Measurements from ENCODE around the gene WDR47. TPM values are rescaled to one million over a fixed set of nuclear protein-coding genes. Genes with fewer than 3 reads are reported as not detected.

WDR47 gene
- total and polyA plus RNA-seq, 10 of the 15 experiments (the other 5 are each of a cell fraction or from before 2014, with no cell fraction given) = 2.4 to 9.7 (median 5.9) TPM

GRCh38 chr1:108960719-108961118, 81.2 kb downstream of the WDR47 start:
- CTCF ChIA-PET = interaction anchor here (0.9 to 1.9 kb wide), 3 partner anchors 72 to 152 kb away, joined by 3 to 4 read pairs (median 4); a partner anchor contains a TSS
- SMC1A ChIA-PET (ENCODE audit: uncharacterized antibody, unreplicated experiment) = interaction anchor here (0.9 to 1.0 kb wide), 2 partner anchors 82 to 429 kb away, joined by 3 to 4 read pairs; partner anchors contain the start of gene WDR47
- Histone ChIP-seq H3K36me3 (ENCODE audit: control insufficient read depth in 2 of 2, insufficient read depth in 2 of 2, low read length in 1 of 2) (no peaks in the 10 kb centered on the region), H3K27me3 (replicated peaks in 1 of 2; ENCODE audit: control insufficient read depth in 2 of 2, insufficient read depth in 2 of 2, low read length in 1 of 2) (no peaks in the 10 kb centered on the region), H3K79me2 (ENCODE audit: control insufficient read depth, insufficient read depth, low read length) (peaks cover 28% of the 10 kb centered on the region), H3K4me1 (ENCODE audit: control insufficient read depth, insufficient read depth, low read length) (peaks cover 17% of the 10 kb centered on the region), H4K20me1 (ENCODE audit: control insufficient read depth, insufficient read depth) (no peaks in the 10 kb centered on the region), H3K9ac (ENCODE audit: control insufficient read depth, insufficient read depth, low read length) (no peak overlapping the region), H3K9me3 (replicated peaks; ENCODE audit: control insufficient read depth, insufficient read depth, low read length) (no peaks in the 10 kb centered on the region), H3K4me2 (ENCODE audit: control insufficient read depth, insufficient read depth) (peak overlapping the region; percentile 96), H2AFZ (ENCODE audit: control insufficient read depth, low read depth, low read length) (no peak overlapping the region), H3K27ac (ENCODE audit: control insufficient read depth, insufficient read depth) (no peak overlapping the region), H3K4me3 (peak overlapping the region; percentile 49; the same call in 1 of the 2 replicates)
- WGBS (ENCODE audit: insufficient coverage, insufficient replicate concordance, low lambda C conversion rate, missing lambda C conversion rate) = 66% methylated on average over 5 of the region's 5 CpGs
- TF ChIP-seq LARP7 (IDR thresholded peaks at IDR 0.05) = no peak
- TF ChIP-seq POLR2A (IDR thresholded peaks at IDR 0.05; ENCODE audit: low read depth, low read length) = no peak
- ATAC-seq (no peak), DNase-seq (ENCODE audit: low read depth, low spot score) (no peak), FAIRE-seq (no peak)
- intact Hi-C loops (cut with micrococcal nuclease; ENCODE audit: unreplicated experiment) = loop anchor here (5.0 kb wide), 1 partner anchor 152 kb away; the partner anchor contains the start of gene ELAPOR1
- in situ Hi-C loops (cut with MboI) = no loop called here
- RAD21 ChIA-PET (ENCODE audit: unreplicated experiment) = interaction anchor here (0.6 kb wide), 1 partner anchor 208 kb away, joined by 5 read pairs; no protein-coding TSS in a partner anchor
- POLR2A ChIA-PET = interaction anchor here (0.7 to 1.3 kb wide), 2 partner anchors 8 to 30 kb away, joined by 5 read pairs; no protein-coding TSS in a partner anchor
- no TSS peak for BruUV-seq (replicated peaks)

- Histone ChIP-seq H3K9me3 (replicated peaks; ENCODE audit: control insufficient read depth, insufficient read depth, low read length) (no peaks in the 10 kb centered on the region), H3K4me2 (ENCODE audit: control insufficient read depth, insufficient read depth) (no peak overlapping the region), H2AFZ (ENCODE audit: control insufficient read depth, low read depth, low read length) (no peak overlapping the region), H3K36me3 (ENCODE audit: control insufficient read depth in 2 of 2, insufficient read depth in 2 of 2, low read length in 1 of 2) (no peaks in the 10 kb centered on the region), H4K20me1 (ENCODE audit: control insufficient read depth, insufficient read depth) (no peaks in the 10 kb centered on the region), H3K79me2 (ENCODE audit: control insufficient read depth, insufficient read depth, low read length) (peaks cover 37% of the 10 kb centered on the region), H3K4me3 (no peak overlapping the region), H3K4me1 (ENCODE audit: control insufficient read depth, insufficient read depth, low read length) (peaks cover 12% of the 10 kb centered on the region), H3K27ac (ENCODE audit: control insufficient read depth, insufficient read depth) (no peak overlapping the region), H3K27me3 (replicated peaks in 1 of 2; ENCODE audit: control insufficient read depth in 2 of 2, insufficient read depth in 2 of 2, low read length in 1 of 2) (no peaks in the 10 kb centered on the region), H3K9ac (ENCODE audit: control insufficient read depth, insufficient read depth, low read length) (no peak overlapping the region)
- ChIA-PET CTCF (no interaction called here), RAD21 (ENCODE audit: unreplicated experiment) (no interaction called here), SMC1A (ENCODE audit: uncharacterized antibody, unreplicated experiment) (no interaction called here), POLR2A (no interaction called here)
- no peak for ATAC-seq
- DNase-seq (ENCODE audit: low read depth, low spot score) = no peak
- FAIRE-seq = no peak
- WGBS (ENCODE audit: insufficient coverage, insufficient replicate concordance, low lambda C conversion rate, missing lambda C conversion rate) = 98% methylated on average over 5 of the region's 5 CpGs
- no TSS peak for BruUV-seq (replicated peaks)
- in situ Hi-C loops (cut with MboI) = no loop called here
- intact Hi-C loops (cut with micrococcal nuclease; ENCODE audit: unreplicated experiment) = no loop called here
- no peak for TF ChIP-seq NKRF (conservative IDR thresholded peaks at IDR 0.05)
- TF ChIP-seq CUX1 (IDR thresholded peaks at IDR 0.05; ENCODE audit: insufficient replicate concordance, low read depth, low read length) = no peak
- no peak for TF ChIP-seq NFXL1 (IDR thresholded peaks at IDR 0.05; ENCODE audit: borderline replicate concordance)
- no peak for TF ChIP-seq USF2 (IDR thresholded peaks at IDR 0.05; ENCODE audit: borderline replicate concordance, low read depth, low read length)
- no peak for TF ChIP-seq NRF1 (conservative IDR thresholded peaks at IDR 0.05; ENCODE audit: low read depth, low read length)
- no peak for TF ChIP-seq BHLHE40 (IDR thresholded peaks at IDR 0.05; ENCODE audit: borderline replicate concordance in 1 of 2, low read depth in 2 of 2, low read length in 1 of 2)
- no peak for TF ChIP-seq CBFB (IDR thresholded peaks at IDR 0.05; ENCODE audit: low read depth)
These were observed 84.0 kb downstream of the WDR47 start for GRCh38 chr1:108957888-108958287.
